HUES64 (cell line): ENCODE results near the gene TUFM.

Experiments
- H3K27ac ChIP-seq: 2 replicates; pipeline ENCODE4 v1.7.0; 2013; ENCODE audit warnings: low read depth, low read length, inconsistent platforms
- H3K27me3 ChIP-seq: 2 replicates; pipeline ENCODE4 v1.6.1; 2013; ENCODE audit warnings: mild to moderate bottlenecking, low read length; ENCODE audit not compliant: insufficient read depth
- H3K36me3 ChIP-seq: 2 replicates; pipeline ENCODE4 v1.6.1; 2013; ENCODE audit warnings: mild to moderate bottlenecking, low read length; ENCODE audit not compliant: insufficient read depth
- H3K4me1 ChIP-seq: 2 replicates; pipeline ENCODE4 v1.6.1; 2013; ENCODE audit warnings: mild to moderate bottlenecking, low read length, moderate library complexity; ENCODE audit not compliant: insufficient read depth
- H3K4me3 ChIP-seq: 2 replicates; pipeline ENCODE4 v1.5.1; 2013; ENCODE audit warnings: mild to moderate bottlenecking, low read length, moderate library complexity
- H3K9ac ChIP-seq: 2 replicates; pipeline ENCODE4 v1.6.1; 2013; ENCODE audit warnings: mild to moderate bottlenecking, low read depth, low read length
- H3K9me3 ChIP-seq: 2 replicates; pipeline ENCODE4 v1.6.1; 2013; ENCODE audit warnings: low read depth, low read length; ENCODE audit not compliant: insufficient read depth
- WGBS: fragments of 150-250, 120-280 bp; methylation state at CpG from one replicate; pipeline ENCODE4 v1.1.7; 2013; ENCODE audit warnings: missing lambda C conversion rate; 5-methylcytosine and 5-hydroxymethylcytosine counted together

TUFM gene

DNA sequence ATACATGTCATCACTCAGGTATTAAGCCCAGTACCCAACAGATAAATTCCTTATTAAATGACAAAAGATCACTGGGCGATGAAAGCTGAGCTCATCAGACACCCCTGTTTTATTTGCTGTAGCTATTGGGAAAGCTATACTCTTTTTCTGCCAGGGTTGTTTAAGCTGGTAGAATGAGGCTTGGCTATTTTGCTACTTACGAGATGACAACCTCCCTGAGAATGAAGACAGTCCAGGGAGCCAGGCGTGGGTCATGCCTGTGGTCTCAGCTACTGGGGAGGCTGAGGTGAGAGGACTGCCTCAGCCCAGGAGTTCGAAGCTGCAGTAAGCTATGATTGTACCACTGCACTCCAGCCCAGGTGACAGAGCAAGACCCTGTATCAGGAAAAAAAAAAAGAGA lies 13.2 kb upstream of the TUFM start:
- Histone ChIP-seq H3K4me1 (0 out of 2 replicates have a peak, but pooled peaks cover under 1% of the 10 kb centered on the region), H3K27ac (no peak overlapping the region)
- WGBS, result 63% methylated on average over 4 of the region's 4 CpGs

DNA sequence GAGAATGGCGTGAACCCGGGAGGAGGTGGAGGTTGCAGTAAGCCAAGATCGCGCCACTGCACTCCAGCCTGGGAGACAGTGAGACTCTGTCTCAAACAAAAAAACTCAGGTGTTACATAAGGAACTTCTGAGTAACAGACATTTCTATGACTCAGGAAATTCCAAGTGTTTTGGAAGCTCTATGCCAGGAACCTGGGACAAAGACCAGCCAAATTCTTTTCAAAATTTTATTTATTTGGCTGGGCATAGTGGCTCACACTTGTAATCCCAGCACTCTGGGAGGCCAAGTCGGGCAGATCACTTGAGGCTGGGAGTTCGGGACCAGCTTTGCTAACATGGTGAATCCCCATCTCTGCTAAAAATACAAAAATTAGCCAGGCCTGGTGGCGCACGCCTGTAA lies 12.3 kb upstream of the TUFM start:
- WGBS, result 93% methylated on average over 8 of the region's 8 CpGs
- H3K9me3 ChIP-seq, result no peaks in the 10 kb centered on the region
- no peaks in the 10 kb centered on the region for H3K4me1 ChIP-seq
- no peak overlapping the region for H3K27ac ChIP-seq
- H3K36me3 ChIP-seq, result no peaks in the 10 kb centered on the region
- H3K27me3 ChIP-seq, result no peaks in the 10 kb centered on the region
- no peak overlapping the region for H3K9ac ChIP-seq
- no peak overlapping the region for H3K4me3 ChIP-seq

More for the DNA sequence above, 13.2 kb upstream of the TUFM start:
- Histone ChIP-seq H3K36me3 (no peaks in the 10 kb centered on the region), H3K9me3 (no peaks in the 10 kb centered on the region), H3K27me3 (no peaks in the 10 kb centered on the region), H3K9ac (no peak overlapping the region), H3K4me3 (no peak overlapping the region)

DNA sequence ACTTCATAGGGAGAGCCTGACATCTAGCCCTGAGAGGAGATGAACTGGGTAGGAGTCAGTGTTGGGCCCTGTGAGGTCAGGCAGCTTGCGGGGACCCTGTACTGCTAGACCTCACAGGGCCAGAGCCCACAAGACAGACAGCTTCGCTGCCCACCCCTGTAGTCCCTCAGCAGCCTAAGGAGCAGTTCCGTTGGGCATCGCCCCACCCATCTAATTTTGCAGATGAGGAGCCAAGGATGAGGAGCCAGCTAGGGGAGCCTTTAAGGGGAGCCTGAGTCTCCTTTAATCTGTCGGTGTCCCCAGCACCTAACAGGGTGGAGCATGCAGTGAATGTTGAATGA lies 755 bp upstream of the TUFM start:
- Histone ChIP-seq H3K27ac (peak overlapping the region; percentile 46; the same call in 1 of the 2 replicates), H3K9me3 (no peaks in the 10 kb centered on the region), H3K9ac (peak overlapping the region; percentile 67), H3K36me3 (peaks cover 33% of the 10 kb centered on the region), H3K4me1 (peaks cover 5% of the 10 kb centered on the region; the same call in 1 of the 2 replicates), H3K4me3 (peak overlapping the region; percentile 99), H3K27me3 (no peaks in the 10 kb centered on the region)
- WGBS, result 63% methylated on average over 5 of the region's 5 CpGs

DNA sequence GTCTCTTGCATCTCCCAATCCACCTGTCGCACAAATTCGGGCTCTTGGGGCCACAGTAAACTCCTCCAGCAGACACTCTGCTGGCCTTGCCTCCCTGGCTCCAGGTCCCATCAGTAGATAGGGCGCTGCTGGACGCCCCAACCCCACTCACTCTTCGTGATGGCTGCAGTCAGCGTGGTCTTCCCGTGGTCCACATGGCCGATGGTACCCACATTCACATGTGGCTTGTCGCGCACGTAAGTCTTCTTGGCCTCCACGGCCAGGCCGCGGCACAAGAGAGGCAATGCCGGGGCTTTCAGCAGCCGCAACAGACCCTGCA lies 428 bp downstream of the TUFM start:
- Histone ChIP-seq H3K4me3 (peak overlapping the region; percentile 99), H3K9ac (peak overlapping the region; percentile 95), H3K4me1 (peaks cover 5% of the 10 kb centered on the region; the same call in 1 of the 2 replicates), H3K27ac (peak overlapping the region; percentile 85), H3K27me3 (no peaks in the 10 kb centered on the region), H3K36me3 (peaks cover 35% of the 10 kb centered on the region), H3K9me3 (no peaks in the 10 kb centered on the region)
- WGBS, result 2% methylated on average over 16 of the region's 16 CpGs

DNA sequence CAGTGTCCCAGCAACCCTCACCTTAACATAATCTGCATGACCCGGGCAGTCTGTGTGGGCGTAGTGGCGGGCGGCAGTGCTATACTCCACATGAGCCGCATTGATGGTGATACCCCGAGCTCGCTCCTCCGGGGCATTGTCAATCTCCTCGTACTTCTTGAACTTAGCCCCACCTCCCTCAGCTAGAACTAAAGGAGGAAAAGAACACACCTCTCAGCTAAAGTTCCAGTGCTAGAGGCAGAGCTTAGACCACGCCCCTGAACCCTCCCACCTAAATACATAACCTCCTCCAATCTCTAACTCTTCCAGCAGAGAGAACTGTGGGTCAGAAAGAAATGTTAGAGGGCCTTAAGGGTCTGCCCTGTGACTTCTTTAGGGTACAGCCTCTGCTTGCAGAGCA lies 855 bp downstream of the TUFM start:
- Histone ChIP-seq H3K9ac (peak overlapping the region; percentile 95), H3K27me3 (no peaks in the 10 kb centered on the region), H3K4me3 (peak overlapping the region; percentile 99), H3K27ac (peak overlapping the region; percentile 85), H3K4me1 (peaks cover 5% of the 10 kb centered on the region; the same call in 1 of the 2 replicates), H3K36me3 (peaks cover 35% of the 10 kb centered on the region), H3K9me3 (no peaks in the 10 kb centered on the region)
- 64% methylated on average over 9 of the region's 10 CpGs for WGBS

DNA sequence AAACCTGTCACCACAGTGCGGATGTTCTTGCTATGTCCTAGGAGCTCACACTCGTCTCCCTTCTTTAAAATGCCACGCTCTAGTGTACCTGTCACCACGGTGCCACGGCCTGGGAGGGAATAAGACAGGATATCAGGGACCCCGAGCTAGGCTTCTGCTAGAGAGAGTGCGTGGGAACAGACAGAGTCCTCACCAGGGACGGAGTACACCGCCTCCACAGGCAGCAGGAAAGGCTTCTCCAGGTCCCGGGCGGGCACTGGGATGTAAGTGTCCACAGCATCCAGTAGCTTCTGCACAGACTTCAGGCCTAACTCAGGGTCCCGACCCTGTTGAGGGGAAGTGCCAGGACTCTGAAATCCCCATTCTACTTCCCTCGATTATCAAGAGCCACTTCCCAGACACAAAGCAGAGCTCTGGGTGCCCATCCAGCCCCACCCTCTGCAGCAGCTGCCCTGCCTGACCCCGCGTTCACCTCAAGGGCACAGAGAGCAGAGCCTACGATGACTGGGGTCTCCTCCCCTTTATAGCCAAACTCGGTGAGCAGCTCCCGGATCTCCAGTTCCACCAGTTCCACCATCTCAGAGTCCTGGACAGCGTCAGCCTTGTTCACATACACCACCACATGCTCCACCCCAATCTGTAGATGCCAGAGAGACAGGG lies 1.8 kb downstream of the TUFM start:
- Histone ChIP-seq H3K9ac (no peak overlapping the region), H3K27ac (no peak overlapping the region), H3K36me3 (peaks cover 35% of the 10 kb centered on the region), H3K4me1 (peaks cover 5% of the 10 kb centered on the region; the same call in 1 of the 2 replicates), H3K27me3 (no peaks in the 10 kb centered on the region), H3K9me3 (no peaks in the 10 kb centered on the region), H3K4me3 (peak overlapping the region; percentile 99; the same call in 1 of the 2 replicates)
- 94% methylated on average over 19 of the region's 19 CpGs for WGBS

DNA sequence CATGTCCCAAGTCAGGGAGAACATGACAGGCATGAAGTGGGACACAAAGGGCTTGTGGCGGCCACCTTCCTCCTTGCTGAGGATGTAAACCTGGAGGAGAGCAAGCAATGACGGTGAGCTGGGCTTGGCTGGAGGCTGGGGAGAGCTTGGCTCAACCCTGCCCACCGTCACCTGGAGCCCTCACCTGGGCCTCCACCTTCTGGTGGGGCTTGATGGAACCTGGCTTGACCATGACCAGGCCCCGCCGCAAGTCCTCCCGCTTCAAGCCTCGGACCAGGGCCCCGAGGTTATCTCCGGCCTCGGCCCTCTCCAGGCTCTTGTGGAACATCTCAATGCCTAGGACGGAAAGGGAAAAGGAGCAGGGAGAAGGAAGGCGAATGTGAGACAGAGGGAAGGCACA lies 2.4 kb downstream of the TUFM start:
- peaks cover 37% of the 10 kb centered on the region for H3K36me3 ChIP-seq
- 95% methylated on average over 12 of the region's 12 CpGs for whole genome bisulfite sequencing

DNA sequence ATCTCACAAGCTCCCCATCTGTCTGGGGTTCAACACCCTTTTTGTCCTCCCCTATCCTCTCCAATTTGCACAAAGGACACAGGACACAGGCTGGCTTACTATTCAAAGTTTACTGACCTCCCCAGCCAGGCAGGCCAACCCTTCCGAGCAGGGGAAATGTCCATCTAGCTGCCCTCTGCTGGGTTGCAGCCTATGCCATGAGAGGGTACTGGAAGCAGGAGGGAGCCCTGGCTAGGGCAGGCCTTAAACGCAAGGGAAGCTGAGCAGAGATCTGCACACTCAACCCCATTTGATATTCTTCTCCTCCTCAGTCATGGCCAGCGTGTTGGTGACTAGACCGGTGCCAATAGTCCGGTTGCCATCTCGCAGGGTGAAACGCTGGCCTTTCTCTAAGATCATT lies 3.5 kb downstream of the TUFM start:
- Histone ChIP-seq H3K4me3 (no peak overlapping the region), H3K27me3 (no peaks in the 10 kb centered on the region), H3K36me3 (peaks cover 48% of the 10 kb centered on the region), H3K4me1 (peaks cover 5% of the 10 kb centered on the region; the same call in 1 of the 2 replicates), H3K9me3 (no peaks in the 10 kb centered on the region), H3K27ac (no peak overlapping the region), H3K9ac (no peak overlapping the region)
- 95% methylated on average over 7 of the region's 7 CpGs for WGBS

More for the DNA sequence above, 2.4 kb downstream of the TUFM start:
- H3K4me1 ChIP-seq, result peaks cover 5% of the 10 kb centered on the region; the same call in 1 of the 2 replicates
- no peak overlapping the region for H3K27ac ChIP-seq
- H3K9me3 ChIP-seq, result no peaks in the 10 kb centered on the region
- no peaks in the 10 kb centered on the region for H3K27me3 ChIP-seq
- no peak overlapping the region for H3K4me3 ChIP-seq
- H3K9ac ChIP-seq, result no peak overlapping the region

DNA sequence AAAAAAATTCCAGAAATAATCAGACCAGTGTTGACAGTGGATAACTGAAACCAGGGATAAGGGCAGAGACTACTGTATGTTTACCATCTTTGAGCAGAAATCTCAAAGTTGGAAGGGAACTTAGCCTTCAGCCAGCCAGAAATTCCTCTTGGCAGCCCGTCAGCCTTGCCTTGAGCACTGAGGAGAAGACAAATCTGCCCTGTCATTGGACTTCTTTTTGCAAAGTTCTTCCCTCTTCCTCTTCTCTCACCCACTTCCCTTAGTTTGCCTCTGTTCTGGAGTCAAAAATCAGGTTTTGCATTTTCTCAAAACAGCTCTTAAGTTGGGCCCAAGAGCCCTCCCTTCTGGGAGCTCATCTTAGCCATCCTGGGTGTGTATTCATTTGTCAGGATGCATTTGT lies 6.2 kb downstream of the TUFM start:
- H3K4me1 ChIP-seq, result peaks cover 2% of the 10 kb centered on the region; the same call in 1 of the 2 replicates
- H3K27ac ChIP-seq, result no peak overlapping the region
- H3K9ac ChIP-seq, result no peak overlapping the region
- 0% methylated on average over 1 of the region's 1 CpG for WGBS
- H3K9me3 ChIP-seq, result no peaks in the 10 kb centered on the region
- peaks cover 71% of the 10 kb centered on the region for H3K36me3 ChIP-seq
- no peak overlapping the region for H3K4me3 ChIP-seq
- no peaks in the 10 kb centered on the region for H3K27me3 ChIP-seq

DNA sequence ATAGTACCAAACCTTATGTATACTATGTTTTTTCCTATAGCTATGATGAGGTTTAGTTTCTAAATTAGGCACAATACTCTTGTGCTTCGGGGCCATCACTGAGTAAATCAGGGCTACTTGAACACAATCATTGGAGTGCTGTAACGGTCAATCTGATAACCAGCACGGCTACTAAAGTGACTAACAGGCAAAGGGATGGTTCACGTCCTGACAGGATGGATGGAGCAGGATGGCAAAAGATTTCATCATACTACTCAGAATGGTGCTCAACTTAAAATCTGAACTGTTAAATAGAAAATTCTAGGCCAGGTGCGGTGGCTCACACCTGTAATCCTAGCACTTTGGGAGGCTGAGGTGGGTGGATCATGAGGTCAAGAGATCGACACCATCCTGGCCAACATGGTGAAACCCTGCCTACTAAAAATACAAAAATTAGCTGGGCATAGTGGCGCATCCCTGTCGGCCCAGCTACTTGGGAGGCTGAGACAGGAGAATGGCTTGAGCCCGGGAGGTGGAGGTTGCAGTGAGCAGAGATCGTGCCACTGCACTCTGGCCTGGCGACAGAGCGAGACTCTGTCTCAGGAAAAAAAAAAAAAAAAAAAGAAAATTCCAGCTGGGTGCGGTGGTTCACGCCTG lies 7.0 kb downstream of the TUFM start:
- Histone ChIP-seq H3K27ac (no peak overlapping the region), H3K36me3 (peaks cover 71% of the 10 kb centered on the region), H3K4me1 (no peaks in the 10 kb centered on the region), H3K9ac (no peak overlapping the region), H3K4me3 (no peak overlapping the region), H3K9me3 (no peaks in the 10 kb centered on the region), H3K27me3 (no peaks in the 10 kb centered on the region)
- WGBS, result 94% methylated on average over 14 of the region's 14 CpGs

DNA sequence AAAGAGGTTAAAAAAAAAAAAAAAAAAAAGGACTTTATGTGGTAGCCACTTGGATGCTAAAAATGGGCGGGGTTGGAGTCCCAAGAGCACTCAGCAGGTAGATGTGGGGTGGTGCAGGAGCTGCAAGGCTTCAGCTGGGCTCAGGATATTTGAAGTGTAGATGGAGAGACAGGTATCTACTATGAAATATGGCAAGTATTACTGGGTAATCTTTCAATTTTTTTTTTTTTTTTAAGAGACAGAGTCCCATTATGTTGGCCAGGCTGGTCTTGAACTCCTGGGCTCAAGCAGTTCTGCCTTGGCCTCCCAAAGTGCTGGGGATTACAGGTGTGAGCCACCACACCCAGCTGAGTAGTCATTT lies 7.6 kb downstream of the TUFM start:
- H3K4me3 ChIP-seq, result no peak overlapping the region
- no peaks in the 10 kb centered on the region for H3K27me3 ChIP-seq
- no peak overlapping the region for H3K9ac ChIP-seq
- H3K9me3 ChIP-seq, result no peaks in the 10 kb centered on the region
- 94% methylated on average over 1 of the region's 1 CpG for WGBS
- no peak overlapping the region for H3K27ac ChIP-seq
- H3K4me1 ChIP-seq, result no peaks in the 10 kb centered on the region
- H3K36me3 ChIP-seq, result peaks cover 71% of the 10 kb centered on the region
